GM21723 (cell line): ENCODE measurements around the gene AKT1.
A peak's percentile ranks its signal among the peaks of the same experiment; 100 is the strongest.

ENCODE experiments used
- ATAC-seq: cut with Tn5 transposase; IDR thresholded peaks from one replicate; pipeline ENCODE4 v1.9.1; 2021; ENCODE audit warnings: mild to moderate bottlenecking, moderate library complexity; ENCODE audit not compliant: unreplicated experiment

Gene AKT1

DNA sequence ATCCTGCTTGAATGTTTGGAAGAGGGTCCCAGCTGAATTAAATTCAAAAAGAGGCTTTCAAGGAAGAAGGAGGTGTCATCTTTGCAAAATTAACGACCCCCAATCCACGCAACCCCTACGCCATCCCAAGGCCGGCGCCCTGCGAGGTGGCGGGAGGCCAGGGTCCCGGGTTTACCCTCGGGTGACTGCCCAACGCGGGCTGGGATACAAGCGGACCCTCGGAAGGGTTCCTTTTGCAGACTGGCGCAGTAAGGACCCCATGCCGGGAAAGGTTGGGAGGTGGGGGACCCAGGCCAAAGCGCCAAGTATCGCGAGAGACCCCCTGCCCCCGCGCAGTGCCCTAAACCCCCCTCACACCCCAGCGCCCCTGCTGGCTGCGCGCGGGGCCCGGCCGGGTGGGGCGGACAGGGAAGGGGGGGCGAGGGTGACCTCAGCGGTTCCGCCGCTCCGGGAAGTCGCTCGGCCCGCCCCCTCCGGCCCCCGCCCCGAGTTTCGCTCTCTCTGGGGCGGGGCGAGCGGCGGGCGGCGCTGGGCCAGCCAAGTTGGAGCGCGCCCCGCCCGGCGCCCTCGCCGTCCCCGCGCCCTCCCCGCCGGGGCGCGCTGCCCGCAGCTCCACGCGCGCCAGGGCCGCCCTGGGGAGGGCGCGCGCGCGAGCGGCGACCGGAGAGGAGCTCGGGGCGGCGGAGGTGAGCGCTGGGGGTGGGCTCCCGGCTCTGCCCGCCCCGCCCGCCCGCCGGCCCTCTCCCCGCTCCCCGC, 4.6 kb upstream of the AKT1 start:
- peak; percentile 55 for ATAC-seq

DNA sequence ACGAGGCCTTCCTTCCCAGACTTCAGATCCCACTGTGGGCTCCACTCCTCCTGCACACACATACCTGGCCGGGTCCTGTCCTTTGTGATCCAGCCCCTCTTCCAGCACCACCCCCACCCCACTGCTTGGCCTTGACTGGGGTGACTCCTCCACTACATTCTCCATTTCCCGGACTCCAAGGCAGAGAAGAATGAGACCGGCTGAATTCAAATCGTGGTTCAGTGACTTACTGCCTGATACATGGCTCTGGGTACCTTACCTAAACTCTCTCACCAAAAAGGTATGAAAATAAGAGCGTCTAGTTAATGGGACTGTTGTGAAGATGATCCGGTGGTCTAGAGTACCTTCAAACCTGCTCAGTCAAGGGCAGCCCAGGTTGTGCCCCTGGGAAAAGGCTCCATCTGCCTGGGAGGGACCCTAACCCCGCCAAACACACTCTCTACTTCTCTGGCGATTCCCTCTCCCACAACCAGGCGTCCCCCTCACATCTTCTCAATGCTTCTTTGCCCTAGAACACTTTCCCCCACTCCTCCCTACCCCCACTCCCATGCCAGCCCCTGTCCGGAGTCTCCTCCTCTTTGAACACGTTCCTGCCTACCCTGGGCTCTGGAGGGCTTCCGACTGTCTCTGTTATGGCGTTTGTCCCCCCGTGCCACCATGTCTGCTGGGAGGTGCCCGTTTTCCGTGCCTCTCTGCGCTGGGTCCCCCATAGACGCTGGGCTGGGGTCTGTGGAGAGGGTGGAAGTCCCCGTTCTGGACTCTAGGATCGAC, 3.9 kb upstream of the AKT1 start:
- no peak for ATAC-seq

- no peak for ATAC-seq
Observed at GRCh38 chr14:104798300-104799243, 3.0 kb upstream of the AKT1 start.

GRCh38 chr14:104797115-104798044, 1.8 kb upstream of the AKT1 start:
- no peak for ATAC-seq

DNA sequence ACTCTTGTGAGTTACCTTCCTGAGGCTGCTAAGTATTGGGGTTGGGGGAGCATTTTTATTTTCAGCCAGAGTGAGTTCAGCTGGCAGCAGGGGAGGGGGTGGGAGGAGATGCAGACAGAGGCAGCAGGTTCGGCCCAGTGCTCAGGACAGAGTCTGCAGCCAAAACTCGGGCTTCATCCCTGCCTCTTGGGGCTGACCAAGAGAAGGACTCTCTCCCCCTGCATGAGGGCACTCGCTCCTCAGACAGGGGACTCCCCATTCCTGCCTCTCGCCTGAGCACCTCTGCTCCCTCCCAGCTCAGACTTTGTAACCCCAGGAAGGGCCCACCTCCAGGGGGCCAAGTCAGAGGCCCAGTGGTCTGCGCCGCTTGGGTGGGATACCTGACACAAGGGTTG, 1.1 kb upstream of the AKT1 start:
- no peak for ATAC-seq

DNA sequence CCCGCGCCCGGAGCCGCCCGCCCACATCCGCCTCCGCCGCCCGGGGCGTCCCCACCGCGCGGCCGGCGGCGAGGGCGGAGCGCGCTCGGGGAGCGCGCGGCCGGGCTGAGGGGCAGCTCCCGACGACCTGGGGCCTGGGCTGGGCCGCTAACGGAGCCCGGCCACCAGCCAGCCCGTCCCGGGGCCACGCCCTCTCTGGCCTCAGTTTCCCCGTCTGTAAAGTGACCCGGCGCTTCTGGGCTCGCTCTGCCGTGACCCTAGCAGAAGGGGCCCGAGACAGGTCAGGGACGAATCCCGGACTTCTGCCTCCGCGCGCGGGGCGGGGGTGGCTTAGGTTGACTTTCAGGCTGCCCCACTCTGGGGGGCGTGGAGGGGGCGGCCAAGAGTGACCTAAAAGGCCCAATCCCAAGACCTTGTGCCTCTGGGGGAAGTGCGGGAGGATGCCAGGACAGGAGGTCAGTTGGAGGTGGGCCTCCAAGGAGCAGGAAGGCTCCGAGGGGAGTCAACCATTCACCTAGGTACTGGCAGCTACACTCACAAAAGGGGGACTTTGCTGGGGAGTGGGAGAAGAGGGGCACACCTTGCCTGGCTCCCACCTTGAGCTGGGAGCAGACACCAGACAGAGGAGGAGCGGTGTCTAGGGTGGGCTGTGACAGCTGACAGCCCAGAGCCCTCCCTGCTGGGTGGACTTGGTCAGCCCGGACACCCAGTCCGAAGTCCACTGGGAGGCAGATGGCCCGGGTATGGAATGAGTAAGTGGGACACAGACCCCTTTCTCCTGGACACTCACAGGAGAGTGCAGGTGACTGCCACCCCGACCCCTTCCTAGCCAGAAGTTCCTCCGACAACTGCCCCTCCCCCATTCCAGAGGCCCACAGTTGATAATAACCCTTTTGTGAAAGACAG, 486 bp upstream of the AKT1 start:
- peak; percentile 37 for ATAC-seq

DNA sequence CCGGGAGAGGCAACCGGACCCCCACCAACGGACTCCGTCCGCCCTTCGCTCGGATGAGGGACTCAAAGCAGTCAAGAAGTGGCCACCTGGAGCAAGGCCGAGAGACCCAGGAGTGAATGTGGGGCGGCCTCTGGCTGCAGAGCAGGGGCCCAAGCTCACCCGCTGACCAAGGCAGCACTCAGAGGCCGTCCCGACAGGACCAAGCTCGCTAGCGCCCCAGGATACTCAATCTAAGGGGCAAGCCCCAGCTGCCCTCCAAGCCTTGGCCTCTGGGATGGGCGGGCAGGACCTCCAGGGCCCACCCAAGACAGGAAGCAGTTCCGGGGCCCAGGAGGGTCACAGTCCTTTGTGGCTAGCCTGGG, 936 bp downstream of the AKT1 start:
- ATAC-seq: peak; percentile 11

DNA sequence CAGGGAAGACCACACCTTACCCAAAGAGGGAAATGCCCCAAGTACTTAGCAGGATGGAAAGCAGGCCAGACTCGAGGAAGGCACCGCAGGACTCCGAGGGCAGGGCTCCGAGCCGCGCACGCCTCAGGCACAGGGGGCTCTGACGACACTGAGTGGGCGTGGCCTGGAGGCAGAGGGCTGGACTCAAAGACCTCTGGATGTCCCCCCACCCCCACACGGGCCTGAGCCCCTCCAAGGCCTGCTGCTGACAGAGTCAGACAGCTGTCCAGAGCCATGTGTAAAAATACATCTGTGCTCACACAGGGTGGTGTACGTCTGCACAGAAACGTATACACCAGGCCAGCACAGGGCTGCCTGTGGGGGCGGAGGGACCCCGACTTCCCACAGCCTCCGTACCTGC, 1.4 kb downstream of the AKT1 start:
- peak; percentile 26 for ATAC-seq

DNA sequence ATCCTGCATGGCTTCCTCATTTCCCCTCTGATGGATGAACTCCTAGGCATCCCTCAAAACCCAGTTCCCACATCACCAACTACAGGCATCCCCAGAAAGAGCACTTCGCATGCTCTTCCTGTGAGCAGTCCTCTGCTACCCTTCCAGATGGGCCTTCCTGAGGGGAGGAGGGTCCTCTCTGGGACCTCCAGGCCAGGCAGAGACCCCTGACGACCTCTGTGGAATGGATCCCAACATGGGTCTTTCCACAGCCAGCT, 1.9 kb downstream of the AKT1 start:
- ATAC-seq: no peak

- no peak for ATAC-seq
Observed at GRCh38 chr14:104792945-104793702, 2.4 kb downstream of the AKT1 start.

- ATAC-seq: no peak
Observed at GRCh38 chr14:104792101-104792884, 3.3 kb downstream of the AKT1 start.

DNA sequence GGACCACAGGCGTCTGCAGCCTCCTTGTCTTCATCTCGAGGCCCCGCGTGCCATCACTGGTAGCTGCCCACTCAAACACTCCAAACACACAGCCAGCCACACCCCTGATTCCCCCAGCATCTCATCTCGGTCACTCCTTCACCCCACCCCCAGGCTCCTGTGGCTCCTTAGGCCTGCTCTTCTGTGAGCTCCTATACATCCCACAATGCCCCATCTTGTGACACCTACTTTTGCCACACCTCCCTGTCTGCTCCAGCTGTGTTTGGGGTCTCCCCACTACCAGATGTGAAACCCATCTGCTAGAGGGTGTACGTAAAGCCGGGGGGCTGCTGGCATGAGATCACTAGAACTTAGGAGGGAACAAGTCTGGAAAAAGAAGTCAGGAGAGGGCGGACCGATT, 4.1 kb downstream of the AKT1 start:
- ATAC-seq: no peak

GRCh38 chr14:104789752-104790743, 5.5 kb downstream of the AKT1 start:
- no peak for ATAC-seq

- no peak for ATAC-seq
Observed at GRCh38 chr14:104788873-104789663, 6.5 kb downstream of the AKT1 start.

DNA sequence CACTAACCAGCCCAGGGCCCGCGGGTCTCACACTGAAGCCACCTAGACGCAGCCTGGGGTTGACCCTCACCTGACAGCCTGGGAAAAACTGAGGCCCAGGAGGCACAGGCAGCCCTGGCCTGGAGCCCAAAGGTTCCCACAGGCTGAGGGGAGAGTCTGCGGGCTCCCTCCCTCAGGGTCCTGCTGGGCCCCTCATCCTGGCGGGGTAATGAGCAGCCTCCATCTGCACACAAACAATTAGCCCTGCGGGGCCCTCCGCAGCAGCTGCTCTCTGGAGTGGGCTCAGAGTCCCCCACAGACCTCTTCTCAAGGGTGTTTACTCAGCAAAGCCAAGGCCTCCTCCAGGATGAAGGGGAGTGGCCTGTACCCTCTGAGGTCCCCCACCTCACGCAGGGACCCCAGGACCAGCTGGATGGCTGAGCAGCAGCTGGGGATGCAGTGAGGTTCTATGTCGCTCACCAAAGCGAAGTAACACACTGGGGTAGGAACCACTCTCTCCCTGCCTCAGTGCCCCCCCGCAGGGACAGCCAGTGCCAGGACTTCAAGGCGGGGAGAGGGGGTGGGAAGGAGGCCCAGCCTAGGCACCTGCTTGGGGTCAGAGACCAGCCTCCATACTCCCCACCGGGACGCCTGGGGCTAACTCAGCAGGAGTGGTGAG, 7.3 kb downstream of the AKT1 start:
- no peak for ATAC-seq

DNA sequence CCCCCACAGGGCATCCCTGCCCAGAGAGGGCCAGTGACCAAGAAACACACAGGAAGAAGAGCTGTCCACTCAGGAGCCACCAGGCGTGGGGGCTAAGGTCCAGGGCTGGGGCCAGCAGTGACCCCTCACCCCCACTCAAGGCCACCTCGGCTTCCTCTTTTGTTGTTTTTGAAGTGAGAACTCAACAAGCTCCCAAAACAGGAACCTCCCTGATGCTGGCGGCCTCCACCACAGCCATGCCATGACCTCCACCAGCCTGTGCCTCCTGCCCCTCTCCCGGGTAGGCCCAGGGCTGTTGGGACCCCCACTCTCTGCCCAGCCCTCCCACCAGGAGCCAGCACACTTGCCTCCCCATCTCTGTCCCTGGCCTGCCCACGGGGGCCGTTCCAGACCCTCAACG, 7.8 kb downstream of the AKT1 start:
- ATAC-seq: no peak
